HG03175 (cell line): Measurements from ENCODE around the gene CD82.
"Not testable (repeated sequence)": the region's sequence is repeated elsewhere in the genome, so short reads cannot be mapped to it uniquely, and the experiment has no call there.

Experiments used
- ATAC-seq: cut with Tn5 transposase; IDR thresholded peaks from one replicate; pipeline ENCODE4 v1.9.1; 2021; ENCODE audit warnings: mild to moderate bottlenecking, moderate library complexity; ENCODE audit not compliant: unreplicated experiment

Gene CD82

GRCh38 chr11:44628730-44629700 lies 63.6 kb downstream of the CD82 start:
- peak; percentile 2 for ATAC-seq

- no peak for ATAC-seq
These were observed 64.4 kb downstream of the CD82 start for GRCh38 chr11:44629732-44630345.

GRCh38 chr11:44630511-44631210 lies 65.2 kb downstream of the CD82 start:
- ATAC-seq = no peak

- no peak for ATAC-seq
These were observed 66.4 kb downstream of the CD82 start for GRCh38 chr11:44631831-44632230.

GRCh38 chr11:44632466-44633123 lies 67.1 kb downstream of the CD82 start:
- ATAC-seq = no peak

GRCh38 chr11:44633641-44634040 lies 68.2 kb downstream of the CD82 start:
- no peak for ATAC-seq

- no peak for ATAC-seq
These were observed 69.2 kb downstream of the CD82 start for GRCh38 chr11:44634401-44635281.

- ATAC-seq = no peak
These were observed 72.0 kb downstream of the CD82 start for GRCh38 chr11:44637487-44637886.

GRCh38 chr11:44638032-44638431 lies 72.6 kb downstream of the CD82 start:
- ATAC-seq = no peak

- no peak for ATAC-seq
These were observed 77.8 kb downstream of the CD82 start for GRCh38 chr11:44643217-44643616.

GRCh38 chr11:44645827-44646226 lies 80.4 kb downstream of the CD82 start:
- no peak for ATAC-seq

GRCh38 chr11:44647255-44647955 lies 81.9 kb downstream of the CD82 start:
- not testable (repeated sequence) for ATAC-seq

GRCh38 chr11:44648109-44648508 lies 82.6 kb downstream of the CD82 start:
- ATAC-seq = no peak

GRCh38 chr11:44651535-44652155 lies 86.2 kb downstream of the CD82 start:
- ATAC-seq = no peak

GRCh38 chr11:44652901-44653644 lies 87.6 kb downstream of the CD82 start:
- no peak for ATAC-seq

GRCh38 chr11:44654057-44654456 lies 88.6 kb downstream of the CD82 start:
- no peak for ATAC-seq

GRCh38 chr11:44654596-44654995 lies 89.1 kb downstream of the CD82 start:
- no peak for ATAC-seq

GRCh38 chr11:44657836-44658505 lies 92.5 kb downstream of the CD82 start:
- ATAC-seq = no peak
